ENCODE data around the gene FBXO31. TPM values are rescaled to one million over a fixed set of nuclear protein-coding genes. Genes with fewer than 3 reads are reported as not detected.

The FBXO31 gene
- polyA plus RNA-seq, 1 donor from 2014 or later: 20.6 TPM

Other genes starting within 250 kb of the FBXO31 start
- gene C16orf95, start 66.4 kb downstream of the FBXO31 start, polyA plus RNA-seq: 2.8 and 5.9 TPM in 2 replicates
- gene MAP1LC3B, start 8.6 kb upstream of the FBXO31 start, polyA plus RNA-seq: 73.1 and 79.7 TPM in 2 replicates
- 22.1 and 22.8 TPM in 2 replicates for gene ZCCHC14, start 109.2 kb upstream of the FBXO31 start, polyA plus RNA-seq
- gene JPH3, start 218.7 kb upstream of the FBXO31 start, polyA plus RNA-seq: 22.2 and 32.2 TPM in 2 replicates